HG03565 (cell line): ENCODE data around the gene HVCN1.
"Not testable (repeated sequence)": the region's sequence is repeated elsewhere in the genome, so short reads cannot be mapped to it uniquely, and the experiment has no call there.

ENCODE experiments used
- ATAC-seq: cut with Tn5 transposase; IDR thresholded peaks from one replicate; pipeline ENCODE4 v1.9.1; 2021; ENCODE audit warnings: mild to moderate bottlenecking, moderate library complexity; ENCODE audit not compliant: unreplicated experiment

HVCN1 gene

DNA sequence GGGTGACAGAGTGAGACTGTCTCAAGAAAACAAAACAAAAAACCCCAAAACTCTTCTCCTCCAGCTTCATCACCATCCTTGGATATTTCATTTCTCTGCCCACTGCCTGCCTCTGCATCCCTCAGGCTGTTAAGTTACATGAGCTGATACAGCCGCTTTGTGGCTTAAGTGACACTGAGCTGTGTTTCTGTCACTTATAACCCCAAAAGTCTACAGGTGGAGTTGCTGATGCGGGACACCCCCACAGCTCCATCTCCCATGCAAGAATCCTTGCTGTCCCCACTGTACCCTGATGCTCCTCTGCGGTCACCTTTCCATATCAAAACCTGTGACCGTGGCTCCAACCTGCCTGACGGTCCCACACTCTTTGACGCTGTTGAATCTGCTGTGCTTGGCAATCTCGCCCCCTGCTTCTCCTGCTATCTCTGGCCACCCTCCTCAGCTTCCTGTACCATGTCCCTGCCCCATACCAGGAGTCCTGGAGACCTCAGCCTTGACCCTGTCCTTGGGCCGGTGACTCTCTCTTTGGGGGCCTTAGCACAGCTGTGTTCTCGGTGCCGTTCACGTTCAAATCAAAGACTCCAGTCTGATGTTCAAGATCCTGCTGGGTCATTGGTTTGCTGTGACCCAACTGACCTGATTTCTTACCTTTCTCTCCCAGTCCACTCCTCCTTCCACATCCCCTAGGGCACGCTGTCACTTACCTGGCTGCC, 20.3 kb downstream of the HVCN1 start:
- peak; percentile 4 for ATAC-seq

GRCh38 chr12:110667671-110668070, 21.2 kb downstream of the HVCN1 start:
- no peak for ATAC-seq

- no peak for ATAC-seq
These were observed 22.0 kb downstream of the HVCN1 start for GRCh38 chr12:110666892-110667291.

DNA sequence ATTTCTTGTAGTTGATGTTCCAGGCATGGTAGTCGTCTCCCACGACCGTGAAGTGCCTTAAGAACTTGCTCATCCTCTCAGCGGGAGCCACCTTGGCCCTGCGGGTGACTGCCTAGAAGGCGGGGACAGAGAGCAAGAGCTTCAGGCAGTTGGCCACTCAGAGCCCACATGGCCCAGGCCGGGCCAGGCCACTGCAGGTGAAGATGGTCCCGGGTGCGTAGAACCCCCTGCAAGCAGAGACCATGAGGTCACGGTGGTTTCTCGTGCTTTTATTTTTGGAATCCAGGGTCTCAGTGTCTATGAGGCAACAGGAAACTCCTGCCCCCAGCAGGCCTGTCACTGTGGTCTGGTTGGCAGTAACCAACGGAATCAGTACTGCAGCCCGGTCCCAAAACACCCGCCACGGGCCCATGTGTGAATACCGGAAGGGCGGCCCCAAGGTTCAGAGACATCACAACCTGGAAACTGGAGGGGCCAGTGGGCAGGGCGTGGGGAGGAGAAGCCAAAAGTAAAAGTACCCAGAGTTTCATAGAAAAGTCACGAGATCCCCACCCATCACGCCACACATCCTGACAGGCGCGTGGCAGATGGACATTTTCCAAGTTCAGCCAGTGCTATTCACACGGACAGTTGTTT, 27.5 kb downstream of the HVCN1 start:
- peak; percentile 79 for ATAC-seq

GRCh38 chr12:110658878-110659277, 30.0 kb downstream of the HVCN1 start:
- no peak for ATAC-seq

- no peak for ATAC-seq
These were observed 30.7 kb downstream of the HVCN1 start for GRCh38 chr12:110658242-110658641.

DNA sequence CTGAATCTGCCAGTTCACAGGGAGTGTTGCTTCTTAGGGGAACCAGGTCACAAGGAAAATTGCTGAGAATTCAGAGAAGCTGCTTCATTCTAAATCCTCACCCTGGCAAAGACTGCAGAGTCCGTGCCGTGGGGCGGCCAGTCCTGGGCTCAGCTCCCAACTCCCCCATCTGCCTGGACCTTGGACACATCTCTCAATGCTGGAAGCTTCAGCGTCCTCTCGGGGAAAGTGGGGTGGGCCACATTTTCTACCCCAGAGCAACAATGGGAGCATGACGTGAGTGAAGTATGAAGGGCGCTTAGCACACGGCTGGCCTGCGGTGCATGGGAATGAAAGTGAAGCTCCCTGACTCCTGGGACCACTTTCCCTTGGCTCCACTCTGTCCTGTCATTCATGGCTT, 31.2 kb downstream of the HVCN1 start:
- ATAC-seq = no peak

GRCh38 chr12:110656071-110656655, 32.8 kb downstream of the HVCN1 start:
- ATAC-seq = no peak

- ATAC-seq = not testable (repeated sequence)
These were observed 34.7 kb downstream of the HVCN1 start for GRCh38 chr12:110654238-110654637.

DNA sequence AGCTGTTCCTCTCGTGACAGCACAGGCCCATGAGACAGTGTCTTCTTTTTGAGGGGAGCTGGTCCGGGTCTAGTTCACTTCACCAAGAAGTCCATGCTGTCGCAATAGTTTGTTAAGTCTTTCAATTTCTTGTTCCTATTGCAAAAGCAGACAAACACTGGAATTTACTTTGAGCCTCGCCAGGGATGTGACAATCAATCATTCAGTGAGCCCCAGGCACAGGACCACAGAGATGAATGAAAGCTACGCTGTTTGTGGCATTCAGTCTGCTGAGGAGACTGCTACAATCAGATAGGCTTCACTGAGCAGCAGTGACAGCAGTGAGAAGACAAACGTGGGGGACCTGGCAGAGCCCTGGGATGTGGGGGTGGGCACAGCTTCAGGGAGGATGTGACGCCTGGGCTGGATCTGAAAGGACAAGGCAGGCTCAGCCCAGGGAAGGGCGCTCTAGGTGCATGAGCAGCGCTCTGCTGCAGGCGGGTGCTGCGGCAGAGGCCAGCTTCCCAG, 39.5 kb downstream of the HVCN1 start:
- no peak for ATAC-seq

- ATAC-seq = no peak
These were observed 41.3 kb downstream of the HVCN1 start for GRCh38 chr12:110647631-110648040.

DNA sequence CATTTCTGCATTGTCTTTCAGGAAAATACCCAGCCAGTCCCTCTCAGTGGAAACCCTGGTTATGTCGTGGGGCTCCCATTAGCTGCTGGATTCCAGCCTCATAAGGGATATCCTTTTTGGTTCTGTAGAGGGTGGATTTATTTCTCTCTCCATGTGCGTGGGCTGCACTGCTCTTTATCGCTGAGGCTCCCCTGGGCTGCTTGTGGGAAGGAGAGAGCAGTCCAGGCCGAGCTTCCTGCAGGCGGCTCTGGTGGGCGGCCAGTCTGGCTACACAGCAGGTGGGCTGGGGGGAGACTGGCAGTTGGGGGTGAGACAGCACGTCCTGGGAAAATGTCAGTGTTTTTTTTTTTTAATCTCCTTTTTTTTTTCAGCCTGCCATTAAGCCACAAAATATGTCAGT, 47.4 kb downstream of the HVCN1 start:
- ATAC-seq = no peak

DNA sequence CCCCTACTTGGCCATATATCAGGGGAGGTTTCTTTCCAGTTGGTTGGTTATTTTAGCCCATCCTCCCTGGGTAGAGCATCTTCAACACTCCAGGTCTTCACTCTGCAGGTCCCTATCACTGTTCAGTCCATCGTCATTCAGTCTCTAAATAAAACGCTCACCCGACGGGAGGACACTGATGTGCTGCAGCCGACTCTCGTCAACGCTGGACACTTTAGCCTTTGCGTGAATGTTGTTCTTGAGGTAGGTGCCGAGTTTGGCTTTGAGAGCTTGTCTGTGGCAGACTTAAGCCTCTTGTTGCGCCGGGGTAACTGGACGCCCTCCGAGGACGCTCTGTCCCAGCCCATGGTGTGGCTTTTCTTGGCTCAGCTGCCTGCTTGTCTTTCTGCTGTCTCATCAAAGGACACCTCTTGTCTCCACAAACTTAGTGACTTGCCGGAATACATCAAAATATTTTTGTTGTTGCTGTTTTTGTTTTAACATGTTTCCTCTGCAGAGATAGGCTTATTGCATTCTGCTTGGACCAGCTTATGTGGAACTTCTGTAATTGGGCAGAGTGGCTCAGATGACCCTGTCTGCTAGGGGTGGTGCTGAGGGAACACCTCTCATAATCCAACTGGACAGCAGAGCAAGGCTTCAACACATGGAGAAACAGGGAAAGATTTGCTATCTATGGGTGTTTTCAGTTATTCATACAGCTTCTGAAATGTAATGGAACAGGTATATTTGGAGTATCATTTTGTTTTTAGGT, 48.5 kb downstream of the HVCN1 start:
- no peak for ATAC-seq

GRCh38 chr12:110639336-110640141, 49.4 kb downstream of the HVCN1 start:
- no peak for ATAC-seq

- ATAC-seq = no peak
These were observed 50.1 kb downstream of the HVCN1 start for GRCh38 chr12:110638796-110639195.

DNA sequence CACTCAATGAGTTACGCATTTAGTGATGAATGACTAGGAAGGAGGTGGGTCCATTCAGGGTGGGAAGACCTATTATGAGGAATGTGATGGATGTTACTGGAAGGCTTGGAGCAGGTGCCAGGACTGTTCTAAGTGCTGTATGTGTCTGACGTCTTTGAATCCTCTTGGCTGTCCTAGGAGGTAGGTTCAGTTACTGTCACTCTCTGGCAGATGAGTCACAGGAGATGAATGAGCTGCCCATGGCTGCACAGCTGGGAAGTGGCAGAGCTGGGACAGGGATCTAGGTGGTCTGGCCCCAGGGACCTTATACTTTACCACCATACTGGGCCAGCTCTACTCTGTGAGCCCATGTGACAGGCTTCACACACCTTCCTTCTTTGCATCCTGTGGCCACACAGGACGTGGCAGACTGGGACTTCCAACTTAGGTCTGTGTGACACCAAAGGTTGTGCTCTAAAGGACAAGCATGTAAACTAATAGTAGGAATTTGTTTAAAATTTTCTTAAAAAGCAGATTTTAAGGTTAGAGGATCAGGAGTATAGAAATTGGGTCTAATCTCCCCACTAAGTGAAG, 51.0 kb downstream of the HVCN1 start:
- ATAC-seq = no peak

- no peak for ATAC-seq
These were observed 52.4 kb downstream of the HVCN1 start for GRCh38 chr12:110636516-110636915.

DNA sequence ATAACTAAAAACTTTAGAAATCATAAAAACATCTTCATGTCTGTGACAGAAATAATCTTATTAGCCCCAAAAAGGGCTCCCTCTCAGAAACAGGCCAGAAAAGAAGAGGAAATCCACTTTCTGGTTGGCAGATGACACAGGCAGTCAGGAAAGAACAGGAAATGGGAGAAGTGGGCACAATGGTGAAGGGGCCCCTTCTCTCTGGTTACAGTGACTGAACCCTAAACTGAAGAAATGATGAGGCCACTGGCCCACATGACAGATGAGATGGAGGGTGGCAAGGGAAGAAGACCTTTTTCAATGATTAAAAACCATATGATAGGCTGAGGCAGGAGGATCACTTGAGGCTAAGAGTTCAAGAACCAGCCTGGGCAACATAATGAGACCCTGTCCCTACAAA, 53.9 kb downstream of the HVCN1 start:
- no peak for ATAC-seq

DNA sequence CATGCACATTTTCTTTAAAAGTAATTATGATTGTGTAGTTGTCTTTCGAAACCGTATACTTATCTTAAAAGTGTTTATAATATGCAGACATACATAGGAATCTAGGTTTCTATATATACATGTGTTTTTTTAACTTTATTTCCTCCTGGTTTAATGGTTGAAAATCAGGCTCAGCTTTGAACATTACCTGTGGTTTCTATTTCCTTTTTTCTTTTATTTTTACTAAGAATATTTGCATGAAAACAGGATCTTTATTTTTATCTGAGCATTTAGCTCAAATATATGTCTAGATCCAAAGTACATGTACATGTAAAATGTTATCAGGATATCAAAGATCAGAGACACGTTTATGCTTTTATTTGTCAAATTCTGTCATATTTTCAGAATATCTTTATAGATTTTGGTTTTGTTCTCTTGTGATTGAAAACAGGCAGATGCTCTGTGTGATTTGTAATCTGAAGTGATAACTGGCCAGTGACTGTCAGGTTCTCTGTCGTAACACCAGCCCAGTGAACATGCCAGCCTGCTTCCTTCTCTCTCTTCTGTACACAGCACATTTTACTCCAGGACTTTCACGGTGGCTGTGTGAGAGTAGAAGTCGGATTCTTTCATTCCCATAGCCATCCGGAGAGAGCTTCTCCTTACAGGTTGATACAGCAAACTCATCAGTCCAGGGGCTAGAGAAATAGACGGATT, 61.3 kb downstream of the HVCN1 start:
- no peak for ATAC-seq

DNA sequence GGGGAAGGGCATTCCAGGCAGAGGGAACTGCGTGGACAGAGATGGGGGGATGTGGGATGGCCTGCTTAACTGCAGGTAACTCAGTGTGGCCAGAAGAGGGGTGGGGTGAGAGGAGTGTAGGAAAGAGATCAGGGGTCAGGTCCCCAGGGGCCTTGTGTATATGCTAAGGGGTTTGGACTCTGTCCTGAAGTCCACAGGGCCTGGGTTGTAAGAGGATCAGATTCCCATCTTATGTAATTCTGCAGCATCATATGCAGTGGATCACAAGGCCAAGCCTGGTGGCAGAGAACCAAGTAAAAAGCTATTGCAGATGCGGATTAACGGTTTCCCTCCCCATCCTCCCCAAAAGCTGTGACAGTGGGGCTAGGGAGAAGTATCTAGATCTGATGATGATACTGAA, 66.3 kb downstream of the HVCN1 start:
- no peak for ATAC-seq
